Muscle of arm (tissue), 12 donors: Measurements from ENCODE around the gene ZNF236. TPM values are rescaled to one million over a fixed set of nuclear protein-coding genes. Genes with fewer than 3 reads are reported as not detected.
"Not testable (repeated sequence)": the region's sequence is repeated elsewhere in the genome, so short reads cannot be mapped to it uniquely, and the experiment has no call there.

Experiments
- DNase-seq: peaks from one replicate; pipeline ENCODE4 v3.0.0-alpha.2; 2013
- polyA plus RNA-seq, 12 donors: library from polyadenylated mRNA; unstranded; fragments of 120-200 nt; gene quantifications; one replicate each; pipeline ENCODE4 v1.2.1, GENCODE V29; 2013; ENCODE audit not compliant: insufficient read length in 12 of 12

ZNF236 gene
- polyA plus RNA-seq, 12 donors: 5.9 to 14.8 (median 7.3) TPM; not detected in 1

DNA sequence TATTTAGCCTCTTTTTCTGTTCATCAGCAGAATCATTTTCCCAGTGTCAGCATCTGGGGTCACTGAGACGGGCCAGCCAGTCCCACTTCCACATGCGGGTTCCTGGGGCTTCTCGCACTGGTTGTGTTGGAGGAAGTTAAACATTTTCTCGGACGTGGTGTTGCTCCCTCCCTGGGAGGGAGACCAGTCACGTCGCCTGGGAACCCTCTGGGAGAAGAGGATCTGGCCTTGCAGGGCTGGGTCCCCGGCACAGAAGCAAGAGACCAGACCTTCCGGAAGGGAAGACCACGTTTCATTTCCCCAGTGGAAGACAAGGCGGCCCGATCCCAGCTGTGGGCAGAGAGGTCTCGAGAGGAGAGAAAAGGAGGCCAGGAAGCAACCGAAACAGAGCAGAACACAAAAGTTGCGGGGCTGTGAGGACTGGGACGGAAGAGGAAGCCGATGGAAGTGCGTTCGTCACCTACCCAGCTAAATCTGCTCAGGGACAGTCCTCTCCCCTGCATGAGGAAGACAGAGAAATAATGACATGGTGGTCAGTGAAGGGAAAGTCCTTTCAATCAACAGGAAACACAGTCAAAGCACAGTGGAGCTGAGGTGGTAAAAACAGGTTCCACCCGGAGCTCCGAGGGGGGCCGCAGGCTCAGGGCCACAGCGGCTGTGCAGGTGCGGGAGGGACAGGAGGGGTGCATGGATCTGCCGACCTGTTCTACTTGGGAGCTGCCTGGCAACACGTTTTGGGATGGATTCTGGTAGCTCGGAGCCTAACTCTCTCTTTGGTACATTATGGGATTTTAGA is 165.9 kb downstream of the ZNF236 start:
- no peak for DNase-seq

DNA sequence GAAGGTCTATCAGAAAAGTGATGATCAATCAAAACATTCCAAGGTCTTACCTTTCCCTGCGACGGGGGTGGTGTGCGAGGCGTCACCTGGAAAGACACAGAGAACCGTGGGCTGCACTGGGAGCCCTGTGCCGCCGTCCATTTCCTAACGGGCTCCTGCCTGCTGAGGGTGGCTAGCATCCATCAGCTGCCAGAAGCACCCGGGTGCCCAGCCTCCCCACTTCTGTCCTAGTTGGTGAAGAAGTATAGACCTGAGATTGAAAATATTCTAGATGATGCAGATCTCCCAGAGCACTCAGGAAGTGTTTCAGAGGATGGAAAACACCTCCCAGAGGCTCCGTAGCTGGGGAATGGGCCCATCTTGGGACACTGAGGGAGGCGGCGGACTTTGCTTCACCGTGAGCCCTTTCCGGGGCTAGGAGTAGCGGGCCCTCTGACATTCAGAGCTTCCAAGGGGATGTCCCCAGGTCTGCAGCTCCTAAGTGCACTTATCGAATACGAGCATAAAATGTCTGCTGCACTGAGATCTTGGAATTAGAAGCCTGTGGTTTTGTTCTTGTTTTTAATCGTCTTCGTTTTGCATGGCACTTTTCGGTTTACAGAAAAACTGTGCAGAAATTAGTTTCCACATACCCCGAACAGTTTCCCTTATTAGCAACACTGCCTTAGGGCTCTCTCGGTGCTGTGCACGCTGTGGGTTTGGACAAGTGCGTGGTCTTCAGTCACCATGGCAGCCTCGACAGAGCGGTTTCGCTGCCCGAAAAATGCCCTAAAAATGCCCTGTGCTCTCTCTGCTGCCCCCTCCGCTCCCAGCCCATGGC is 166.7 kb downstream of the ZNF236 start:
- DNase-seq: no peak

GRCh38 chr18:76989647-76990190 is 167.4 kb downstream of the ZNF236 start:
- no peak for DNase-seq

DNA sequence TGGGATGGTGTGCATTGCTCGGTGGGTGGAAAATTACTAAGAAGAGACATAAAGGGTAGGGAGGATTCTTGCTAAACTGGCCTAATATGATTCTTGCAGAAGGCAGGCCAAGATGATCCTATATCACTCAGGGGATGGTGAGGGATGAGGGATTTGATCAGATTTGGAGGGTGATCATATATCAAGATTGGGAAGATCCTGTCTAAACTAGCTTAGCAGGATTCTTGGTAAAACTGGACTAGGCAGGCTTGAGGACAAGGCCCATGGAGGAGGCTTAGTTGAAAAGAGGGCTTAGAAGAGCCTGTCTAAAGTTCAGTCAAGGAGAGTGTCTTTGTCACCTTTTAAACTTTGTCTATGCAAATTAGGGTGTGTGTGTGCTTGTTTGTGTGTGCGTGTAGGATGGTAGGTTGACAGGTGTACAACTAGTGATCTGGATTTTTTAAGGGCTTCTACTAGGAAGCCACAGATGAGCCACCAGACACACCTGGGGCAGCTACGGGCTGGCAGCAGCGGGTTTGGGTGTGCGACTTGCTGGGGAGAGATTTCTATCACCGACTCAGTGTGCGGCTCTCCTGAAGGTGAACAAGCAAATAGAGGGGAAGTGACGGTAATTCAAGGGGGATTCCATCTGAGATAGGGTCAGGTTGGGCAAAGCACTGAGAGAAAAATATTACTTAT is 168.1 kb downstream of the ZNF236 start:
- not testable (repeated sequence) for DNase-seq

- DNase-seq: no peak
Observed at GRCh38 chr18:76991021-76991688, 168.8 kb downstream of the ZNF236 start.

DNA sequence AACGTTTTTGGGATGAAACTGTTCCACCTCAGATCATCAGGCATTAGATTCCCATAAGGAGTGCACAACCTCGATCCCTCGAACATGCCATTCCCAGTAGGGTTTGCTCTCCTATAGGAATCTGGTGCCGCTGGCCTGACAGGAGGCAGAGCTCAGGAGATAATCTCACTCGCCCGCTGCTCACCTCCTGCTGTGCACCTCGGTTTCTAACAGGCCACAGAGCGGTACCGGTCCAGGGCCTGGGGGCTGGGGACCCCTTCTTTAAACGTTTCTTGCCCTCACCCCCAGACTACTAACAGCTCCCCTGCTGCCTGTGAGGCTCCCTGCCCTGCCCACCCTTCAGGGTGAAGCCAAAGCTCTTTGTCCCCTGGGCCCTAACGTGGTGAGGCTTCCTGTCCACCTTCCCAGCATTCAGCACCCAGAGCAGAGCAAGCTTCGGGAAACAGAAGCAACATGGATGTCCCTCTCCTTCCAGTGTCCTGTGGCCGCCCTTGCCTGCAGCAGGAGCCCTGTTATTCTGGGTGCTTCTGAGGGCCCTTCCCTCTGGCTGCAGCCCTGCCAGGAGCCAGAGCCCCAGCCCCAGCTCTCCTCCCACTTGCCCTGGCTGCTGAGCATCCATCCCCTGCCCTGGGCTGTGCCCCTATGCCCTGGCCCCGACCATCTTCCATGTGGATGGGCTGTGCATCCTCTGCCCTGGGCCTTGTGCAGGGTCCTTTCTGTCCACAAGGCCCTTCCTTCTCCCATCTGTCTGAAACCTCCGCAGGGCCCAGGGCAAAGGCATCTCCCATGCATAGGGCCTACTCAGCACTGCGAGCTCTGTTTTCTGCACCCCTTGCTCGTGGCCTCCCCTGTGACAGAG is 170.1 kb downstream of the ZNF236 start:
- no peak for DNase-seq

DNA sequence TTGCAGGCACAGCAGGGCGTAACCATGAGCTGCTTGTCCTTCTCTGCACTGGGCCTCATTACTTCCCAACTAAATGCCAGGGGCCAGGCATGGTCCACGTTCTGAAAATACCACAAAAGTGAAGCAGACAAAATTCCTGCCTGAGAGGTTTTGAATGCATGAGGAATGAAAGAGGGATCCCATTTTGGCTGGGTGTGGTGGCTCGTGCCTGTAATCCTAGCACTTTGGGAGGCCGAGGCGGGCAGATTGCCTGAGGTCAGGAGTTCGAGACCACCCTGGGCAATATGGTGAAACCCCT is 170.7 kb downstream of the ZNF236 start:
- no peak for DNase-seq

DNA sequence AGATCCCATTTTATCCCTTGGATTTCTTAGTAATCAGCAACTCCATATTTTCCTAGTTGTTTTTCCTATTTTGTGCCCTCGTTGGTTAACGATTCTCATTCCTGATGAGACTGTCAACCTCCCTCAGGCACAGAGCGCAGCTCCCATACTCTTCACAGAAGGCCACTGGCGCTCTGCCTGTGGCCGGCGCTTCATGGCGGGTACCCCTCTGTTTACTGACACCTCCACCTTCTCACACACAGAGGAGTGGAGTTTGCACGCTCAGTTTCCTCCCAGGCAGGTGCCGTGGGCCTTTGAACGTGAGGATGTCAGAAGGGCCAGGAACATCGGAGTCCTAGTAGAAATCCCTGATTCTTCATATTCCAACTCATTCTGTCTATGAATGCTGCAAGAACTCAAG is 171.2 kb downstream of the ZNF236 start:
- no peak for DNase-seq

GRCh38 chr18:76994086-76994654 is 171.8 kb downstream of the ZNF236 start:
- DNase-seq: no peak

DNA sequence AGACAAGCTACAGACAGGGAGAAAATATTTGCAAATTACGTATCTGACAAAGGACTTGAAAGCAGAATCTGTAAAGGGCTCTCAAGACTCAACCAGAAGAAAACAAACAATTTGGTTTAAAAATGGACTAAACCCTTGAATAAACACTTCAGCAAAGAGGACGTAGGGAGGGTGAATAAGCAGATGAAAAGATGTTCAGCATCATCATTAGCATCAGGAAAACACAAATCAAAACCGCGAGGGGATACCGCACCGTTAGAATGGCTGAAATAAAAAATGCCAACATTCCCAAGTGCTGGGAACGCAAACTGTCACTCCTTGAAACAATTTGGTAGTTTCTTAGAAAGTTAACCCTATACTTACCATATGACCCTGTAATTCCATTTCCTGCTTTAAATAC is 173.5 kb downstream of the ZNF236 start:
- DNase-seq: no peak

DNA sequence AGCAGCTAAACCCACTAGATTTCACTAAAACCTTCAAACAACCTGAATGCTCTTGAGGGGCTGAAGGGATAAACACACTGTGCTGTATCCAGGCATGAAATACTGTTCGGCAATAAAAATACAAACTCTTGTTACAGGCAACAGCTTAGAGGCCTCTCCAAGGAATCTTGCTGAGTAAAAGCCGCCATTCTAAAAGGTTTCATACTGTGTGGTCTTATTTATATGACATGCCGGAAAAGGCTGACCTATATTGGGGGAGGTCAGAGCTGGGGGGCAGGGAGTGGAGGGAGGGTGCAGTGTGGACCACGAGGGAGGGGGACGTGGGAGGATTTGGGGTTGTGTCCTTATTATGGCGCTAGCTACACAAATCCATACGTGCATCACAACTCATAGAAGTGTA is 174.1 kb downstream of the ZNF236 start:
- DNase-seq: no peak

DNA sequence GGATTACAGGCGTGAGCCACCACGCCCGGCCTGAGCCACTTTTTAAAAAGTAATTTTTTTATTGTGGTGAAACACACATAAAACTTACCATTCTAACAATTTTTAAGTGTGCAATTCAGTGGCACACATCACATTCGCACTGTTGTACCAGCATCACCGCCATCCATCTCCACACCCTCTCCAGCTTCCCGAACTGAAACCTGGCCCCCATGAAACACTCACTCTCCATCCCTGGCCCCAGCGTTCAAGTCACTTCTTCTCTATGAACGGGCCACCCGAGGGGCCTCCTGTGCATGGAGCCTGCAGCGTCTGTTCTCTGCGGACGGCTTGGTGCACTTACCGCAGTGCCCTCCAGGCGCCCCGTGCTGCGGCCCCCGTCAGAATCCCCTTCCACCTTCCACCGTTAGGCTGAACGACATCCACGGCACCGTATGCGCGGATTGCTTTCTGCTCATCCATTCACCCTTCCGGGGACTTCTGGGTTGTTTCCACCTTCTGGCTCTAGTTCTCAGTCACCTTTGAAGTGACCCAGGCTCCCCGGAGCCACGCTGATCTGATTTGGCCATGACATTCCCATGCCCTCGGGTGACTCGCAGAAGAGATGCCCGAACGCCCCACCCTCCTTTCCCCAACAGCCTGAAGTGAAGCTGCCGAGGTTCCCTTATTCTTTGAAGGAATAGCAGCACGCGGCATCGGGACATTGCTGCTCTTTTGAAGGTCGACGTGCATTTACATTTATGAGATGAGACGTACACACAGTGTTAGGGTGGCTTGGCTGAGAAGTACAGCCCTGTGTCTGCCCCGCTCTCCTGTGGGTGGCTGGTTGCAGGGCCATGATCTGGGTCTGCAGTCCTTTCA is 175.8 kb downstream of the ZNF236 start:
- no peak for DNase-seq

DNA sequence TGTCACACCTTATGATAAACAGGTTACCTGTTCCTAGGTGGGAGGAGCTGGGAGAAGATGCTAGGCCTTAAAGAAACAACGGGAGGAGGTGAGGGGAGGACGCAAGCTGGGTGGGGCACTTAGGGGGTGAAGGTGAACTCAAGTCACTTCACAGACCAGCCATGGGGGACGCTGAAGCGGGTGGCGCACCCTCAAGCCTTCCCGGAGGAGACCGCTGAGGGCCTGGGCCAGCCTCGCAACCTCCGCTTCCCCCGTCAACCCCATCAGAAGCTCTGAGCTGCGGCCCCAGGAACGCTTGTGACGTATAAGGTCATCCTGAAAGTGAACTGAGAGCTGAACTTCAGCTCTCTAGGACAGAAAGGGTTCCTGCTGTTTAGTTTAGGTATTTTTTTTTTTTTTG is 176.7 kb downstream of the ZNF236 start:
- DNase-seq: no peak

- peak; percentile 67 for DNase-seq
Observed at GRCh38 chr18:77000527-77000926, 178.2 kb downstream of the ZNF236 start.

DNA sequence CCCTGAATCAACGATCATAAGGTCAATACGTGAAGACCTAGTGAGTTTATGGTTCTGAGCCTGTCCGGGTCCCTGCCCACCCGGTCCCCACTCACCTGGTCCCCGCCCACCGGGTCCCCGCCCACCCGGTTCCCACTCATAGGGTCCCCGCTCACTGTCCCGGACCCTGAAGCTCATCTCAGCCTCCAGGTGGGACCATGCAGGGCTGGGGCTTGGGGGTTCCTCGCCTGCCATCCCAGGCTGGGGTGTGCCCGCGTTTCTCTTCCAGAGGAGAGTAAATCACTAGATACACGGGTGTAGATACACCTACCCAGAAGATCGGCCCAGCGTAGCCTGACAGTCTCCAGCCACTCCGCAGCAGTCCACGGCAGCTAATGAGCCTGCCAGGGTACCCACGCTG is 178.7 kb downstream of the ZNF236 start:
- no peak for DNase-seq

GRCh38 chr18:77001979-77002378 is 179.6 kb downstream of the ZNF236 start:
- no peak for DNase-seq

DNA sequence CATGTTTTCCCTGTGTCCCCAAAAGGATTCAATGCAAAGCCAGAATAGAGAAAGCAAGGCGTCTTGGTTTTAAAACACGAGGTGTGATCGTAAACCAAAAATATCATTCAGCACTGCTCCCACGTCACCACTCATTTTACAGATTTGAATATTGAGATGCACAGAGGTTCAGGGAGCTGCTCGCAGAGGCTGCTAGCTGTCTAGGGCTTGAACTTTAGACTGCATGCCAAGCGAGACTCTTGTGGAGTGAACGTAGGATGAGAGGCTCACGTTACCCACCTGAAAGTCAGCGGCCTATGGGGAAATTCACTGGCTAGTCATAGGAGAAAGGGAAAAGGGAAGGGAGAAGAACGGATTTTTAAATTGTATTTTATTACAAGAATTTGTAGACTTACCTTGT is 180.1 kb downstream of the ZNF236 start:
- no peak for DNase-seq

DNA sequence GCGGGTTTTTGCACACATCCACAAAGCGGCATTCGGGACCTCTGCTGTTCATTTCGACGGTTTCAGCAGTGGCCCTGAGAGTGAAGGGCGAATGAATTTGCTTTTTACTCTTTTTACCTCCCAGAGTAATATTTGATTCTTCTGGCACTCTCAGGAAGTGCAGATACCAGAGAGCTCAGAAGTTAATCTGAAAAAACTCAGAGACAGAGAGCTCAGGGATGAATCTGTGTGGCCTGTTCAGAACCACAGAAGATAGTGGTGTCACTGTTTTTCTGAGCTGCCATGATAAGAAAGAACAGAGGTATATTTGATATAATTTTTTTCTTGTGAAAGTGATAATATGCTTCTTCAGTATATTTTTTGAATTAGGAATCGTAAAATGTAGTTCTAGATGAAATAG is 181.0 kb downstream of the ZNF236 start:
- DNase-seq: no peak

DNA sequence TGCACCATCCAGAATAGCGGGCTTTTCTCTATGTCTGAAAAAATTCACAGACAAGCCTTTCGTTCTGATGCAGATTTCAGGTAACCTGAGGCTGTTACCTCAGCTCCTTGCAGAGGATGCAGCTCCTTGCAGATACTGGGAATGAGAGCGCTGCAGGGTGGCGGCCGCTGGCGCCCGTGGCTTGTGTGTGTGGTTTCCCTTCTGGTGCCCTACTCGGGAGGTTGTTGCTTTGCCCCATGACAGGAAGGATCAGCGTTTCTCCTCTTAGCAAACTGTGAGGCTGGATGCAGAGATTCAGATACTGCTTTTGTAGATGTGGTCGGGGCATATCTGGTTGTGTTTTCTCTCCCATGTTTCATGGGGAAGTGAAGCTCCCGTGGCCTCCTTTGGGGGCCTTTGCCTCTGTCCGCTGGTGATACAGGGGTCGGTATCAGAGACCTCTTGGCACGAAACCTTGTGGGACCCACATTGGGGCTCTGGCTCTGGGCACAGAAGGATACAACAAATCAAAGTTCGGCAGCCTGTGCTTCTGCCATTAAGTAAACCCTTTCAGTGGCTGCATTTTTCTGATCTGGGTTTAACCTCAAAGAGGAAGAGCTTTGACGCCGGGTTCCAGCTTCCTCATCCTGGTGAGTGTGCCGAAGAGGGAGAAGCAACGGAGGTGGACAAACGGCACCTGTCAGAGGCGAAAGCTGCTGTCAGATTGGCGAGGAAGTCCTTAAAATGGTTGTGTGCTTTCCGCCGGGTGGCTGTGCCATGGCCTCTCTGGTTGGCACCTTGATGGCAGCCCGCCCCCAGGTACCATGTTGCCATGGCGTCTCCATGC is 182.4 kb downstream of the ZNF236 start:
- no peak for DNase-seq
